Measurements from ENCODE around the gene TM2D1.
"Not testable (repeated sequence)": the region's sequence is repeated elsewhere in the genome, so short reads cannot be mapped to it uniquely, and the experiment has no call there.

TM2D1 gene

DNA sequence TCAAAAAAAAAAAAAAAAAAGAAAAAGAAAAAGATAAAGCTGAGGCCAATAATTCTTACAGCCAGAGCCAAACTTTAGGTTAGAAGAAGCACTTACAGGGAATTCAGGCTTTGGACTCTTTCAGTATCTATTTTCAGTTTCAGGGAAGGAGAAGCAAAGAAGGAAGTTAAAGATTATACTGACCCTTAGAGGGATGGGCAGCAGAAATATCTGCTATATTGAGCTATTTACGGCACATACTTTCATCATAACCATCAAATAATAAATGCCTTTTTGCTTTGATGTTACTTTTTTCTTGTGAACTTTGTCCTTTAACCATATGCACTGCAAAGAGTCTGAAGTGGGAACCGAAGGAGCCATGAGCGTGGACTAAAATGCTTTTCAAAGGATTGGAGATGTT lies 42.0 kb downstream of the TM2D1 start:
- H3K4me1 Mint-ChIP-seq, result no peaks in the 10 kb centered on the region
- H3K27me3 Mint-ChIP-seq (ENCODE audit: low read depth, poor library complexity), result no peaks in the 10 kb centered on the region
- no peak overlapping the region for H3K4me3 Mint-ChIP-seq
- TF ChIP-seq, protein P1, sequence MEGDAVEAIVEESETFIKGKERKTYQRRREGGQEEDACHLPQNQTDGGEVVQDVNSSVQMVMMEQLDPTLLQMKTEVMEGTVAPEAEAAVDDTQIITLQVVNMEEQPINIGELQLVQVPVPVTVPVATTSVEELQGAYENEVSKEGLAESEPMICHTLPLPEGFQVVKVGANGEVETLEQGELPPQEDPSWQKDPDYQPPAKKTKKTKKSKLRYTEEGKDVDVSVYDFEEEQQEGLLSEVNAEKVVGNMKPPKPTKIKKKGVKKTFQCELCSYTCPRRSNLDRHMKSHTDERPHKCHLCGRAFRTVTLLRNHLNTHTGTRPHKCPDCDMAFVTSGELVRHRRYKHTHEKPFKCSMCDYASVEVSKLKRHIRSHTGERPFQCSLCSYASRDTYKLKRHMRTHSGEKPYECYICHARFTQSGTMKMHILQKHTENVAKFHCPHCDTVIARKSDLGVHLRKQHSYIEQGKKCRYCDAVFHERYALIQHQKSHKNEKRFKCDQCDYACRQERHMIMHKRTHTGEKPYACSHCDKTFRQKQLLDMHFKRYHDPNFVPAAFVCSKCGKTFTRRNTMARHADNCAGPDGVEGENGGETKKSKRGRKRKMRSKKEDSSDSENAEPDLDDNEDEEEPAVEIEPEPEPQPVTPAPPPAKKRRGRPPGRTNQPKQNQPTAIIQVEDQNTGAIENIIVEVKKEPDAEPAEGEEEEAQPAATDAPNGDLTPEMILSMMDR (IDR thresholded peaks at IDR 0.05), result no peak
- no peak overlapping the region for H3K27ac Mint-ChIP-seq
- no peaks in the 10 kb centered on the region for H3K9me3 Mint-ChIP-seq
- no peak for DNase-seq
- peaks cover 22% of the 10 kb centered on the region for H3K36me3 Mint-ChIP-seq (ENCODE audit: low read depth)

DNA sequence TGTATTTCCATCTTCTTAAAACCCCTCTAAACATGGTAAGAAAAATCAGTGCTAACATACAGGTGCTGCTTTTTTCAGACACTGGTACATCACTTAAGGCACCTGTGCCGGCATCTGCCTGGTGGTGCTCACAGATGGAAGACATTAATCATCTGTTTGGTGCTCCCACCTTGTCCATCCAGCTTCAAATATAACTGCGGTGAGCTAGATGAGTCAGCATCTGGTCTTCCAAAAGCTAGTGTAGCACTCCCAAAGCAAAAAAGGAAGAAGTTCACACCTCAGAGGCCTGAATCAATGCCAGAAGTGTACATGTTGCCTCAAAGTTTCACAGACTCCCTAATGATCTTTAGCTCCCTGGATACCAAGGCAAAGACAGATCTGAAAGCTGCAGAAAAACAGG lies 44.4 kb downstream of the TM2D1 start:
- no peak overlapping the region for H3K4me3 Mint-ChIP-seq

DNA sequence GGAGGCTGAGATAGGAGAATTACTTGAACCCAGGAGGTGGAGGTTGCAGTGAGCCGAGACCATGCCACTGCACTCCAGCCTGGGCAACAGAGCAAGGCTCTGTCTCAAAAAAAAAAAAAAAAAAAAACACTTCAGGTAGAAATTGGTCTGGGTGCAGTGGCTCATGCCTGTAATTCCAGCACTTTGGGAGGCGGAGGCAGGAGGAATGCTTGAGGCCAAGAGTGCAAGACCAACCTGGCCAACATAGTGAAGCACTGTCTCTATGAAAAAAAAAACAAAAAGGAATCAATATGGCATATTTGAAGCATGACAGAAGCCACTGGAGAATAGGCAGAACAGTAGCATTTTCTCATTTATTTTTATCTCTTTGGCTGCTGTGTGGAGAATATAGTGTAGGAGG lies 48.1 kb downstream of the TM2D1 start:
- not testable (repeated sequence) for H3K36me3 Mint-ChIP-seq (ENCODE audit: low read depth); DNase-seq; H3K4me3 Mint-ChIP-seq; H3K9me3 Mint-ChIP-seq; H3K27me3 Mint-ChIP-seq (ENCODE audit: low read depth, poor library complexity); H3K4me1 Mint-ChIP-seq; H3K27ac Mint-ChIP-seq

More for the DNA sequence above, 44.4 kb downstream of the TM2D1 start:
- Mint-ChIP-seq H3K36me3 (ENCODE audit: low read depth) (peaks cover 13% of the 10 kb centered on the region), H3K27ac (no peak overlapping the region), H3K9me3 (no peaks in the 10 kb centered on the region), H3K4me1 (no peaks in the 10 kb centered on the region), H3K27me3 (ENCODE audit: low read depth, poor library complexity) (no peaks in the 10 kb centered on the region)
- DNase-seq, result no peak
- TF ChIP-seq, protein P1 (IDR thresholded peaks at IDR 0.05), result no peak

DNA sequence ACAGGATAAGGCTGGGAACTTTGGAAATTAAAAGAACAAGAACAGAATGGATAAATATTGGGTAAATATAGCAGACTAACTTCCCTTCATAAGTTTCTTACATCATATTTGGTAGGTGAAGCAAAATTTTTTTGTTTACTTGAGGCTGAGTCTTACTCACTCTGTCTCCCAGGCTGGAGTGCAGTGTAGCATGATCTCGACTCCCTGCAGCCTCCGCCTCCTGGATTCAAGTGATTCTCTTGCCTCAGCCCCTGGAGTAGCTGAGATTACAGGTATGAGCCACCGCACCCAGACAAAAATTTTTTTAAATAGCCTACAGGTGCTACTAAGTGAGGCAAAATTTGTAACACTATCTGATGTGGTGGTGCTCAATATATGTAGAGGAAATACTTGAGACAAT lies 50.7 kb downstream of the TM2D1 start:
- no peak for DNase-seq
- H3K4me1 Mint-ChIP-seq, result no peaks in the 10 kb centered on the region
- TF ChIP-seq, protein P1 (IDR thresholded peaks at IDR 0.05), result no peak
- H3K9me3 Mint-ChIP-seq, result no peaks in the 10 kb centered on the region
- no peaks in the 10 kb centered on the region for H3K36me3 Mint-ChIP-seq (ENCODE audit: low read depth)
- no peaks in the 10 kb centered on the region for H3K27me3 Mint-ChIP-seq (ENCODE audit: low read depth, poor library complexity)
- no peak overlapping the region for H3K27ac Mint-ChIP-seq
- H3K4me3 Mint-ChIP-seq, result no peak overlapping the region

DNA sequence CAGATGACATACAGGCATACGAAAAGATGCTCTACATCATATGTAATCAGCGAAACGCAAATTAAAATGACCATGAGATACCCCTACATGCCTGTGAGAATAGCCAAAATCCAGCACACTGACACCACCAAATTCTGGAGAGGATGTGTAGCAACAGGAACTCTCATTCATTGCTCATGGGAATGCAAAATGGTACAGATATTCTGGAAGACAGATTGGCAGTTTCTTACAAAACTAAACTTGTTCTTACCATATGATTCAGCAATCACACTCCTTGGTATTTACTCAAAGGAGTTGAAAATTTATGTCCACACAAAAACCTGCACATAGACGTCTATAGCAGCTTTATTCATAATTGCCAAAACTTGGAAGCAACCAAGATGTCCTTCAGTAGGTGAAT lies 52.6 kb downstream of the TM2D1 start:
- H3K27me3 Mint-ChIP-seq (ENCODE audit: low read depth, poor library complexity), result no peaks in the 10 kb centered on the region
- TF ChIP-seq, protein P1 (IDR thresholded peaks at IDR 0.05), result no peak
- H3K4me1 Mint-ChIP-seq, result no peaks in the 10 kb centered on the region
- H3K27ac Mint-ChIP-seq, result no peak overlapping the region
- no peaks in the 10 kb centered on the region for H3K36me3 Mint-ChIP-seq (ENCODE audit: low read depth)
- no peak overlapping the region for H3K4me3 Mint-ChIP-seq
- no peak for DNase-seq
- no peaks in the 10 kb centered on the region for H3K9me3 Mint-ChIP-seq

DNA sequence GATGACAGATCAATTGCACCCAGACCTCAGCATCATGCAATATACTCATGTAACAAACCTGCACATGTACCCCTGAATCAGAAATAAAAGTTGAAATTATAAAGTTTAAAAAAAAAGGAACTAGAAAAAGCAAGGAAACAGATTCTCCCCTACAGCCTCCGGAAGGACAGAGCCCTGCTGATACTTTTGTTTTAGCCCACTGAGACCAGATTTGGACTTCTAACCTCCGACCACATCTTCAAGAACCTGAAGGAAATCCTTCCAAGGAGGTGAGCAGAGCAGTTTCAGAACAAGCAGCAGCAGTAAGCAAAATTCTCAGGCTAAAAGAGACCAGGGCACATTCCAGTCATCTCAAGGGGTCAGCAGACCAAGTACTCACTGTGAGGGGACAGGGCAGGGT lies 54.5 kb downstream of the TM2D1 start:
- H3K36me3 Mint-ChIP-seq (ENCODE audit: low read depth), result no peaks in the 10 kb centered on the region
- DNase-seq, result no peak
- TF ChIP-seq, protein P1 (IDR thresholded peaks at IDR 0.05), result no peak
- H3K27ac Mint-ChIP-seq, result peak overlapping the region; percentile 2
- no peak overlapping the region for H3K4me3 Mint-ChIP-seq
- H3K4me1 Mint-ChIP-seq, result no peaks in the 10 kb centered on the region
- no peaks in the 10 kb centered on the region for H3K27me3 Mint-ChIP-seq (ENCODE audit: low read depth, poor library complexity)
- H3K9me3 Mint-ChIP-seq, result no peaks in the 10 kb centered on the region
